Stomach (tissue), 9 donors: Measurements from ENCODE around the gene CLECL1. TPM values are rescaled to one million over a fixed set of nuclear protein-coding genes. Genes with fewer than 3 reads are reported as not detected.
"Not testable (repeated sequence)": the region's sequence is repeated elsewhere in the genome, so short reads cannot be mapped to it uniquely, and the experiment has no call there.

ENCODE experiments used
- DNase-seq, 2 donors: peaks; one replicate each; pipeline versions ENCODE4 v3.0.0 to v3.0.0-alpha.2; 2013 to 2019
- H3K27ac ChIP-seq, 5 donors: fragments of 200-600 bp in 4 of 5; sonication (generic) in 4 of 5; one replicate each; pipeline ENCODE4 v1.5.1; 2013 to 2019; ENCODE audit warnings: mild to moderate bottlenecking in 1 of 5, moderate library complexity in 1 of 5
- H3K27me3 ChIP-seq, 3 donors: fragments of 200-600 bp; sonication (generic); one replicate each; pipeline ENCODE4 v1.5.1; 2017 to 2019; ENCODE audit warnings: mixed run types in 1 of 3
- H3K36me3 ChIP-seq, 4 donors: fragments of 200-600 bp; sonication (generic); 1 replicate in 3 of 4; 2 replicates in 1 of 4; pipeline ENCODE4 v1.5.1; 2016 to 2019
- H3K4me1 ChIP-seq, 4 donors: fragments of 200-600 bp; sonication (generic); one replicate each; pipeline ENCODE4 v1.5.1; 2016 to 2019
- H3K4me3 ChIP-seq, 4 donors: fragments of 200-600 bp; sonication (generic) in 3 of 4; one replicate each; pipeline ENCODE4 v1.5.1; 2016 to 2019; ENCODE audit warnings: mild to moderate bottlenecking in 1 of 4
- H3K9me3 ChIP-seq, 4 donors: fragments of 200-600 bp; sonication (generic); one replicate each; pipeline ENCODE4 v1.5.1; 2016 to 2019
- EP300 ChIP-seq: sonication (generic); formaldehyde crosslinking; IDR thresholded peaks from one replicate; pipeline ENCODE4 v1.6.1; 2017; ENCODE audit warnings: antibody characterized with exemption
- POLR2A ChIP-seq, 4 donors: fragments of 450-650 bp; IDR thresholded peaks; one replicate each; pipeline ENCODE4 v1.6.1; 2016; ENCODE audit warnings: antibody characterized with exemption in 4 of 4, control low read depth in 2 of 4, mild to moderate bottlenecking in 1 of 4, moderate library complexity in 1 of 4
- POLR2AphosphoS5 ChIP-seq, 3 donors: sonication (generic); formaldehyde crosslinking; IDR thresholded peaks; one replicate each; pipeline ENCODE4 v1.6.1; 2016; ENCODE audit warnings: antibody characterized with exemption in 3 of 3
- WGBS, 5 donors: extraction: QIAGEN DNeasy Blood & Tissue Kit in 3 of 5; methylation state at CpG; one replicate each; pipeline versions ENCODE4 v1.1.5 to v1.1.7; 2013 to 2018; 5-methylcytosine and 5-hydroxymethylcytosine counted together
- intact Hi-C: fragments of 100-400 bp; cut with DNase I; formaldehyde crosslinking; loops from one replicate; pipeline ENCODE4 v1.15.1; 2023; ENCODE audit warnings: low total_unique reads
- polyA plus RNA-seq, 3 donors: library from polyadenylated mRNA; stranded (reverse); fragments of 200-250 nt; gene quantifications; one replicate each; pipeline ENCODE4 v1.2.3, GENCODE V29; 2013
- total RNA-seq, 5 donors: library from RNA; depleted of rRNA; stranded (reverse); fragments of >200 nt; gene quantifications; one replicate each; pipeline versions ENCODE4 v1.1.0 to v1.2.3, GENCODE V29; 2014 to 2016
- TF ChIP-seq, protein P1 (sequence below), 7 experiments: fragments of 450-650 bp in 4 of 7; fragments of 200-600 bp in 3 of 7; sonication (generic) in 3 of 7; IDR thresholded peaks; one replicate each; pipeline ENCODE4 v1.5.1; 2016 to 2019; ENCODE audit warnings: antibody characterized with exemption in 7 of 7, control low read depth in 2 of 7, mild to moderate bottlenecking in 1 of 7
- donor health status: healthy with polysubstance abuse.
- donor health status: Bipolar disorder and iron deficiency.
- donor health status: healthy.

Gene CLECL1
- total and polyA plus RNA-seq, 8 donors, result 1.0 to 3.5 (median 1.7) TPM; not detected in 5

DNA sequence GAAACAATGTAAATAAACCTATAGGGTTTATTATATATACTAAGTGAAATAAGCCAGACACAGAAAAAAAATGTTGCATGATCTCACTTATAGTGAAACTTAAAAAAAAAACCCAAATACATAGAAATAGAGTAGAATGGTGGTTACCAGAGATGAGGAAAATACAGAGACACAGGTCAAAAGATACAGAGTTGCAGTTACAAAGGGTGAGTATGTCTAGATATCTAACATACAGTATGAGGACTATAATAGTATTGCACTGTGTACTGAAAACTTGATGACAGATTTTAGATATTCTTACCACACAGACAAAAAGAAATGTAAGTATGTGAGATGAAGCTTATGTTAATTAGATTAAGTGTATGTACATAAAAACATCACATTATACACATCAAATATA, 35.3 kb downstream of the CLECL1 start:
- no peaks in the 10 kb centered on the region for H3K27me3 ChIP-seq
- DNase-seq, result no peak
- intact Hi-C loops, result no loop called here

GRCh38 chr12:9695661-9696060, 37.2 kb downstream of the CLECL1 start:
- Histone ChIP-seq H3K4me1 (peaks cover 0 to 23% (median 5%) of the 10 kb centered on the region in 4 donors), H3K36me3 (peaks cover 7 to 44% (median 33%) of the 10 kb centered on the region in 4 donors)
- H3K9me3 ChIP-seq, DNase-seq, intact Hi-C loops, H3K27ac ChIP-seq, H3K4me3 ChIP-seq, H3K27me3 ChIP-seq: not testable (repeated sequence)
- WGBS, 5 donors, result 90 to 97% (median 96%) methylated on average over 3 of the region's 3 CpGs

More for the DNA sequence above, 35.3 kb downstream of the CLECL1 start:
- Histone ChIP-seq H3K4me3 (no peak overlapping the region), H3K9me3 (peaks cover 0 to 8% (median 2%) of the 10 kb centered on the region in 4 donors), H3K4me1 (peaks cover 0 to 23% (median 5%) of the 10 kb centered on the region in 4 donors), H3K27ac (no peak overlapping the region), H3K36me3 (peaks cover 7 to 31% (median 27%) of the 10 kb centered on the region in 4 donors)
- TF ChIP-seq, protein P1, sequence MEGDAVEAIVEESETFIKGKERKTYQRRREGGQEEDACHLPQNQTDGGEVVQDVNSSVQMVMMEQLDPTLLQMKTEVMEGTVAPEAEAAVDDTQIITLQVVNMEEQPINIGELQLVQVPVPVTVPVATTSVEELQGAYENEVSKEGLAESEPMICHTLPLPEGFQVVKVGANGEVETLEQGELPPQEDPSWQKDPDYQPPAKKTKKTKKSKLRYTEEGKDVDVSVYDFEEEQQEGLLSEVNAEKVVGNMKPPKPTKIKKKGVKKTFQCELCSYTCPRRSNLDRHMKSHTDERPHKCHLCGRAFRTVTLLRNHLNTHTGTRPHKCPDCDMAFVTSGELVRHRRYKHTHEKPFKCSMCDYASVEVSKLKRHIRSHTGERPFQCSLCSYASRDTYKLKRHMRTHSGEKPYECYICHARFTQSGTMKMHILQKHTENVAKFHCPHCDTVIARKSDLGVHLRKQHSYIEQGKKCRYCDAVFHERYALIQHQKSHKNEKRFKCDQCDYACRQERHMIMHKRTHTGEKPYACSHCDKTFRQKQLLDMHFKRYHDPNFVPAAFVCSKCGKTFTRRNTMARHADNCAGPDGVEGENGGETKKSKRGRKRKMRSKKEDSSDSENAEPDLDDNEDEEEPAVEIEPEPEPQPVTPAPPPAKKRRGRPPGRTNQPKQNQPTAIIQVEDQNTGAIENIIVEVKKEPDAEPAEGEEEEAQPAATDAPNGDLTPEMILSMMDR (IDR thresholded peaks at IDR 0.05), result no peak
- TF ChIP-seq POLR2AphosphoS5 (IDR thresholded peaks at IDR 0.05) (no peak), POLR2A (IDR thresholded peaks at IDR 0.05) (no peak), EP300 (no peak)

GRCh38 chr12:9695150-9695549, 37.7 kb downstream of the CLECL1 start:
- H3K4me3 ChIP-seq, H3K27me3 ChIP-seq, H3K9me3 ChIP-seq, H3K27ac ChIP-seq, DNase-seq, intact Hi-C loops: not testable (repeated sequence)
- Histone ChIP-seq H3K4me1 (peaks cover 0 to 18% (median 3%) of the 10 kb centered on the region in 4 donors), H3K36me3 (peaks cover 7 to 50% (median 35%) of the 10 kb centered on the region in 4 donors)
- WGBS, 5 donors, result 90 to 96% (median 92%) methylated on average over 9 of the region's 9 CpGs

- Histone ChIP-seq H3K4me3 (no peak overlapping the region), H3K27me3 (no peaks in the 10 kb centered on the region), H3K27ac (no peak overlapping the region), H3K36me3 (peaks cover 7 to 59% (median 43%) of the 10 kb centered on the region in 4 donors), H3K9me3 (peaks cover 0 to 8% (median 2%) of the 10 kb centered on the region in 4 donors), H3K4me1 (peaks cover 0 to 8% (median 0%) of the 10 kb centered on the region in 4 donors)
- no peak for DNase-seq
- TF ChIP-seq POLR2A (IDR thresholded peaks at IDR 0.05), result no peak
- TF ChIP-seq EP300, result no peak
- TF ChIP-seq POLR2AphosphoS5 (IDR thresholded peaks at IDR 0.05), result no peak
- TF ChIP-seq, protein P1 (IDR thresholded peaks at IDR 0.05), result no peak
- 54 to 71% (median 64%) methylated on average over 1 of the region's 1 CpG for WGBS, 5 donors
- intact Hi-C loops, result no loop called here
Observed at GRCh38 chr12:9694241-9694640, 38.7 kb downstream of the CLECL1 start.

GRCh38 chr12:9692909-9693308, 40.0 kb downstream of the CLECL1 start:
- Histone ChIP-seq H3K36me3 (peaks cover 7 to 72% (median 55%) of the 10 kb centered on the region in 4 donors), H3K27me3 (no peaks in the 10 kb centered on the region), H3K4me3 (no peak overlapping the region), H3K27ac (no peak overlapping the region), H3K9me3 (peaks cover 0 to 8% (median 2%) of the 10 kb centered on the region in 4 donors), H3K4me1 (no peaks in the 10 kb centered on the region)
- intact Hi-C loops, result no loop called here
- 68 to 100% (median 94%) methylated on average over 1 of the region's 1 CpG for WGBS, 5 donors
- TF ChIP-seq EP300 (no peak), POLR2AphosphoS5 (IDR thresholded peaks at IDR 0.05) (no peak), POLR2A (IDR thresholded peaks at IDR 0.05) (no peak)
- TF ChIP-seq, protein P1 (IDR thresholded peaks at IDR 0.05), result no peak
- no peak for DNase-seq
